SK-N-SH (cell line): ENCODE results near the gene TRHDE. TPM values are rescaled to one million over a fixed set of nuclear protein-coding genes. Genes with fewer than 3 reads are reported as not detected.

Experiments
- CTCF ChIA-PET: fragments of 300-600, 350-600 bp; formaldehyde crosslinking; extraction: SDS; loops from one replicate; lab custom pipeline; 2021; lab: Yijun Ruan, JAX
- POLR2A ChIA-PET: fragments of 350-600 bp; sonication (Branson Sonifier 250); formaldehyde crosslinking; extraction: SDS; loops from one replicate; lab custom pipeline; 2020; ENCODE audit warnings: antibody characterized with exemption, inconsistent platforms; lab: Yijun Ruan, JAX
- DNase-seq: peaks from one replicate; pipeline ENCODE4 v3.0.0; 2012
- H2AFZ ChIP-seq: fragments of 200-600 bp; sonication (generic); 2 replicates; pipeline ENCODE4 v1.8.1; 2016; ENCODE audit warnings: antibody characterized with exemption, mild to moderate bottlenecking, low read depth
- H3F3A ChIP-seq: fragments of 200-600 bp; sonication (generic); replicated peaks from 2 replicates; pipeline ENCODE3; 2016; ENCODE audit warnings: antibody characterized with exemption, mild to moderate bottlenecking; ENCODE audit not compliant: insufficient read depth
- H3K27ac ChIP-seq, 2 experiments: fragments of 200-500 bp in 1 of 2; fragments of 200-600 bp in 1 of 2; sonication (Bioruptor generic) in 1 of 2; sonication (generic), shearing (Covaris generic) in 1 of 2; 2 replicates each; pipeline versions ENCODE4 v1.5.1 to v1.6.1; 2014 to 2016; ENCODE audit warnings: low read depth in 2 of 2, inconsistent platforms in 1 of 2, low read length in 1 of 2, mild to moderate bottlenecking in 1 of 2, mixed read lengths in 1 of 2
- H3K27me3 ChIP-seq: fragments of 200-600 bp; sonication (generic), shearing (Covaris generic); 2 replicates; pipeline ENCODE4 v1.6.1; 2016; ENCODE audit warnings: mixed run types; ENCODE audit not compliant: insufficient read depth
- H3K36me3 ChIP-seq, 2 experiments: fragments of 200-500 bp in 1 of 2; fragments of 200-600 bp in 1 of 2; sonication (Bioruptor generic) in 1 of 2; sonication (generic) in 1 of 2; replicated peaks in 1 of 2; 2 replicates each; pipeline versions ENCODE3 to v1.5.1; 2014 to 2016; ENCODE audit warnings: low read length in 1 of 2, mild to moderate bottlenecking in 1 of 2; ENCODE audit not compliant: insufficient read depth in 2 of 2, control insufficient read depth in 1 of 2
- H3K4me1 ChIP-seq, 2 experiments: fragments of 200-500 bp in 1 of 2; fragments of 200-600 bp in 1 of 2; sonication (Bioruptor generic) in 1 of 2; sonication (generic), shearing (Covaris generic) in 1 of 2; 2 replicates each; pipeline versions ENCODE4 v1.5.1 to v1.6.1; 2014 to 2016; ENCODE audit warnings: low read depth in 1 of 2, low read length in 1 of 2, mixed run types in 1 of 2; ENCODE audit not compliant: insufficient read depth in 2 of 2, control insufficient read depth in 1 of 2
- H3K4me2 ChIP-seq: fragments of 200-600 bp; sonication (generic), shearing (Covaris generic); 2 replicates; pipeline ENCODE4 v1.6.1; 2017; ENCODE audit warnings: mixed run types
- H3K4me3 ChIP-seq, 2 experiments: fragments of 200-500 bp in 1 of 2; fragments of 200-600 bp in 1 of 2; sonication (Bioruptor generic) in 1 of 2; sonication (generic), shearing (Covaris generic) in 1 of 2; 2 replicates each; pipeline versions ENCODE4 v1.5.1 to v1.8.1; 2014 to 2016; ENCODE audit warnings: low read depth in 2 of 2, inconsistent platforms in 1 of 2, low read length in 1 of 2, mild to moderate bottlenecking in 1 of 2, mixed read lengths in 1 of 2, moderate library complexity in 1 of 2
- H3K79me2 ChIP-seq: fragments of 200-600 bp; sonication (generic); 2 replicates; pipeline ENCODE4 v1.8.1; 2017; ENCODE audit warnings: mild to moderate bottlenecking; ENCODE audit not compliant: insufficient read depth
- H3K9ac ChIP-seq: fragments of 200-600 bp; sonication (generic); 2 replicates; pipeline ENCODE4 v1.6.1; 2017; ENCODE audit warnings: mixed run types
- H3K9me2 ChIP-seq: fragments of 200-600 bp; sonication (generic); 2 replicates; pipeline ENCODE4 v1.6.1; 2017; ENCODE audit warnings: mixed run types
- H3K9me3 ChIP-seq: fragments of 200-600 bp; sonication (generic); 2 replicates; pipeline ENCODE4 v1.6.1; 2017; ENCODE audit warnings: mixed run types, mild to moderate bottlenecking, moderate library complexity
- H4K20me1 ChIP-seq: fragments of 200-600 bp; sonication (generic); 2 replicates; pipeline ENCODE4 v1.6.1; 2017; ENCODE audit warnings: mild to moderate bottlenecking, mixed run types; ENCODE audit not compliant: insufficient read depth
- CHD2 ChIP-seq: fragments of 150-350 bp; IDR thresholded peaks from 2 replicates; pipeline ENCODE4 v1.6.1; 2018; ENCODE audit warnings: low read length; ENCODE audit not compliant: partially characterized antibody
- FOXJ3 ChIP-seq: sonication (generic); formaldehyde crosslinking; IDR thresholded peaks from 2 replicates; pipeline ENCODE4 v1.5.1; 2020; ENCODE audit warnings: mild to moderate bottlenecking, missing genetic modification reagents
- GABPA ChIP-seq: IDR thresholded peaks from 2 replicates; pipeline ENCODE4 v1.4.0; 2012; ENCODE audit warnings: low read depth, mild to moderate bottlenecking
- GATA2 ChIP-seq: sonication (generic); formaldehyde crosslinking; IDR thresholded peaks from 2 replicates; pipeline ENCODE4 v1.5.0; 2020; ENCODE audit warnings: mild to moderate bottlenecking, missing genetic modification reagents
- JUND ChIP-seq: IDR thresholded peaks from 2 replicates; pipeline ENCODE4 v1.4.0; 2012
- MEF2A ChIP-seq: IDR thresholded peaks from 2 replicates; pipeline ENCODE4 v1.4.0; 2012; ENCODE audit warnings: low read depth, borderline replicate concordance
- MXI1 ChIP-seq: IDR thresholded peaks from 2 replicates; pipeline ENCODE4 v1.6.1; 2012; ENCODE audit warnings: mild to moderate bottlenecking, low read depth, low read length, improper control_type of control experiment
- RFX5 ChIP-seq: IDR thresholded peaks from 2 replicates; pipeline ENCODE4 v1.6.1; 2012; ENCODE audit warnings: mild to moderate bottlenecking, improper control_type of control experiment, low read length
- SIN3A ChIP-seq: IDR thresholded peaks from 2 replicates; pipeline ENCODE4 v1.6.1; 2012; ENCODE audit warnings: low read depth, mild to moderate bottlenecking, low read length, moderate library complexity, borderline replicate concordance
- TEAD4 ChIP-seq: IDR thresholded peaks from 2 replicates; pipeline ENCODE4 v1.4.0; 2012; ENCODE audit warnings: mild to moderate bottlenecking, borderline replicate concordance; ENCODE audit not compliant: insufficient read depth
- WGBS: methylation state at CpG from one replicate; pipeline ENCODE4 v1.1.6; 2017; ENCODE audit warnings: low lambda C conversion rate; 5-methylcytosine and 5-hydroxymethylcytosine counted together
- polyA plus RNA-seq, 3 experiments: library from polyadenylated mRNA; depleted of rRNA; stranded (reverse); fragments of >200 nt; gene quantifications; 2 replicates each; pipeline ENCODE4 v1.2.3, GENCODE V29; 2012
- TF ChIP-seq, protein P1 (sequence below): IDR thresholded peaks from 2 replicates; pipeline ENCODE4; 2012
- TF ChIP-seq, protein P2 (sequence below): fragments of 150-350 bp; IDR thresholded peaks from 2 replicates; pipeline ENCODE4 v1.6.1; 2017; ENCODE audit warnings: antibody characterized with exemption, low read length, low read depth, borderline replicate concordance
- TF ChIP-seq, protein P3 (sequence below): IDR thresholded peaks from 2 replicates; pipeline ENCODE4 v1.4.0; 2012; ENCODE audit warnings: low read depth, borderline replicate concordance
- TF ChIP-seq, protein P4 (sequence below): IDR thresholded peaks from 2 replicates; pipeline ENCODE4 v1.4.0; 2012; ENCODE audit warnings: low read depth, borderline replicate concordance

The TRHDE gene
- polyA plus RNA-seq, 1 of the 3 experiments (the other 2 are of a cell fraction), result 0.46 TPM

DNA sequence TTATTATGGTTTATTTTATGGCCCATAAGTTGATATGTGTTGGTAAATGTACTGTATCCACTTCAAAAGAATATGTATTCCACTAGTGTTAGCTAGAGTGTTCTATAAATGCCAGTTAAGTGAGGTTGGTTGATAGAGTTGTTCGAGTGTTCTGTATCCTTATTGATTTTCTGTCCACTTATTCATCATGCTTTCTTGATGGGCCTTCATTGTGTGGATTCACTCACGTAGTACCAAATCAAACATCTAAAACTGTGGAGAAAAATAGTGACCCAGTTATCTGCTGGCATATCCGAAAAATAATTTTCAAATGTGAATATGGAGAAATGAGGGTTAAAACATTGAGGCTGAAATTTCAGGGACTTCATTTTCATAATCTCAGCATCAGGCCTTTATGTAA lies 230.4 kb downstream of the TRHDE start (continued):
- TF ChIP-seq MXI1, result no peak
- TF ChIP-seq, all 33 proteins: peak for 0

DNA sequence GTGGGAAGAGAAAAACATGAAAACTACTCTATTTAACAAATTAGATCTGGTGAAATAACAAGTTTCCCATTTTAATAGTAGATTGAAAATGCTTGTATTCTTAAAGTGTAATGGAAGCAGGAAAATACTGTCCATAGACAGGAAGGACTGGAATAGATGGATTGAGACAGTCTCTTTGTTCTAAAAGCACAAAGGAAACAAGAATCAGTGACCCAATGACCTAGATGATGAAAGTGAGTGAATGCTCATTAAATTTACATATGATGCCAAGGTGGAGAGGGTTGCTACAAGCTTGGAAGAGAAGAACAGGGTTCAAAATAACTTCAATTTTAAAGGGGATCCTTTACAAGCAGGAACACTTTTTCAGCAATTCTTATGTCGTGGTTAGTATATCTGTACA lies 233.1 kb downstream of the TRHDE start:
- no peak overlapping the region for H3K4me3 ChIP-seq
- no peaks in the 10 kb centered on the region for H3K9me2 ChIP-seq
- H3K36me3 ChIP-seq, result no peaks in the 10 kb centered on the region
- no peaks in the 10 kb centered on the region for H4K20me1 ChIP-seq
- H3F3A ChIP-seq, result no peaks in the 10 kb centered on the region
- DNase-seq, result no peak
- H3K27ac ChIP-seq, result no peak overlapping the region
- H3K4me2 ChIP-seq, result no peak overlapping the region
- no peaks in the 10 kb centered on the region for H3K4me1 ChIP-seq
- no peak overlapping the region for H2AFZ ChIP-seq
- no peaks in the 10 kb centered on the region for H3K9me3 ChIP-seq
- no peaks in the 10 kb centered on the region for H3K79me2 ChIP-seq
- H3K9ac ChIP-seq, result no peak overlapping the region
- POLR2A ChIA-PET, result no interaction called here
- H3K27me3 ChIP-seq, result no peaks in the 10 kb centered on the region
- no peak for TF ChIP-seq CHD2
- no peak for TF ChIP-seq GABPA
- no peak for TF ChIP-seq SIN3A
- TF ChIP-seq, protein P1, sequence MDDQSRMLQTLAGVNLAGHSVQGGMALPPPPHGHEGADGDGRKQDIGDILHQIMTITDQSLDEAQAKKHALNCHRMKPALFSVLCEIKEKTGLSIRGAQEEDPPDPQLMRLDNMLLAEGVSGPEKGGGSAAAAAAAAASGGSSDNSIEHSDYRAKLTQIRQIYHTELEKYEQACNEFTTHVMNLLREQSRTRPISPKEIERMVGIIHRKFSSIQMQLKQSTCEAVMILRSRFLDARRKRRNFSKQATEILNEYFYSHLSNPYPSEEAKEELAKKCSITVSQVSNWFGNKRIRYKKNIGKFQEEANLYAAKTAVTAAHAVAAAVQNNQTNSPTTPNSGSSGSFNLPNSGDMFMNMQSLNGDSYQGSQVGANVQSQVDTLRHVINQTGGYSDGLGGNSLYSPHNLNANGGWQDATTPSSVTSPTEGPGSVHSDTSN, result no peak
- TF ChIP-seq JUND, result no peak
- no peak for TF ChIP-seq GATA2
- no peak for TF ChIP-seq TEAD4
- TF ChIP-seq, protein P2, sequence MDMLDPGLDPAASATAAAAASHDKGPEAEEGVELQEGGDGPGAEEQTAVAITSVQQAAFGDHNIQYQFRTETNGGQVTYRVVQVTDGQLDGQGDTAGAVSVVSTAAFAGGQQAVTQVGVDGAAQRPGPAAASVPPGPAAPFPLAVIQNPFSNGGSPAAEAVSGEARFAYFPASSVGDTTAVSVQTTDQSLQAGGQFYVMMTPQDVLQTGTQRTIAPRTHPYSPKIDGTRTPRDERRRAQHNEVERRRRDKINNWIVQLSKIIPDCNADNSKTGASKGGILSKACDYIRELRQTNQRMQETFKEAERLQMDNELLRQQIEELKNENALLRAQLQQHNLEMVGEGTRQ, result no peak
- TF ChIP-seq MEF2A, result no peak
- no peak for TF ChIP-seq RFX5
- no peak for TF ChIP-seq FOXJ3 (CRISPR knock-in tag)
- TF ChIP-seq, protein P3, sequence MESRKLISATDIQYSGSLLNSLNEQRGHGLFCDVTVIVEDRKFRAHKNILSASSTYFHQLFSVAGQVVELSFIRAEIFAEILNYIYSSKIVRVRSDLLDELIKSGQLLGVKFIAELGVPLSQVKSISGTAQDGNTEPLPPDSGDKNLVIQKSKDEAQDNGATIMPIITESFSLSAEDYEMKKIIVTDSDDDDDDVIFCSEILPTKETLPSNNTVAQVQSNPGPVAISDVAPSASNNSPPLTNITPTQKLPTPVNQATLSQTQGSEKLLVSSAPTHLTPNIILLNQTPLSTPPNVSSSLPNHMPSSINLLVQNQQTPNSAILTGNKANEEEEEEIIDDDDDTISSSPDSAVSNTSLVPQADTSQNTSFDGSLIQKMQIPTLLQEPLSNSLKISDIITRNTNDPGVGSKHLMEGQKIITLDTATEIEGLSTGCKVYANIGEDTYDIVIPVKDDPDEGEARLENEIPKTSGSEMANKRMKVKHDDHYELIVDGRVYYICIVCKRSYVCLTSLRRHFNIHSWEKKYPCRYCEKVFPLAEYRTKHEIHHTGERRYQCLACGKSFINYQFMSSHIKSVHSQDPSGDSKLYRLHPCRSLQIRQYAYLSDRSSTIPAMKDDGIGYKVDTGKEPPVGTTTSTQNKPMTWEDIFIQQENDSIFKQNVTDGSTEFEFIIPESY, result no peak
- TF ChIP-seq, protein P4, sequence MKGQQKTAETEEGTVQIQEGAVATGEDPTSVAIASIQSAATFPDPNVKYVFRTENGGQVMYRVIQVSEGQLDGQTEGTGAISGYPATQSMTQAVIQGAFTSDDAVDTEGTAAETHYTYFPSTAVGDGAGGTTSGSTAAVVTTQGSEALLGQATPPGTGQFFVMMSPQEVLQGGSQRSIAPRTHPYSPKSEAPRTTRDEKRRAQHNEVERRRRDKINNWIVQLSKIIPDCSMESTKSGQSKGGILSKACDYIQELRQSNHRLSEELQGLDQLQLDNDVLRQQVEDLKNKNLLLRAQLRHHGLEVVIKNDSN, result no peak
- TF ChIP-seq, all 33 proteins: peak for 0
- CTCF ChIA-PET, result interaction anchor here (1.0 kb wide), 1 partner anchor 14 kb away, joined by 4 read pairs; no protein-coding TSS in a partner anchor
- WGBS, result 9% methylated on average over 1 of the region's 1 CpG
